Fibroblast of lung (primary cell): ENCODE results near the gene WDCP. TPM values are rescaled to one million over a fixed set of nuclear protein-coding genes. Genes with fewer than 3 reads are reported as not detected.

Experiments
- DNase-seq, 2 donors: peaks; one replicate each; pipeline versions ENCODE4 v3.0.0 to v3.0.0-alpha.2; 2010; ENCODE audit warnings: low read depth in 2 of 2
- H2AFZ ChIP-seq: 2 replicates; pipeline ENCODE4 v1.5.1; 2012; ENCODE audit warnings: low read length, control low read depth, inconsistent platforms
- H3K27ac ChIP-seq: 2 replicates; pipeline ENCODE4 v1.5.1; 2011; ENCODE audit warnings: low read length, control low read depth; ENCODE audit not compliant: insufficient read depth
- H3K27me3 ChIP-seq: 2 replicates; pipeline ENCODE4 v1.5.1; 2011; ENCODE audit warnings: mild to moderate bottlenecking, low read length; ENCODE audit not compliant: control insufficient read depth, insufficient read depth
- H3K36me3 ChIP-seq: 2 replicates; pipeline ENCODE4 v1.5.1; 2011; ENCODE audit warnings: low read length; ENCODE audit not compliant: control insufficient read depth, insufficient read depth
- H3K4me1 ChIP-seq: 2 replicates; pipeline ENCODE4 v1.5.1; 2011; ENCODE audit warnings: low read length; ENCODE audit not compliant: control insufficient read depth, insufficient read depth; ENCODE audit errors: extremely low read depth
- H3K4me2 ChIP-seq: 2 replicates; pipeline ENCODE4 v1.5.1; 2011; ENCODE audit warnings: low read length, control low read depth; ENCODE audit not compliant: insufficient read depth; ENCODE audit errors: extremely low read depth
- H3K4me3 ChIP-seq, 4 experiments: fragments of 200-600 bp in 1 of 4; sonication (generic) in 1 of 4; replicated peaks in 1 of 4; 2 replicates each; pipeline ENCODE4 v1.5.1; 2011 to 2016; ENCODE audit warnings: low read length in 4 of 4, low read depth in 3 of 4, mild to moderate bottlenecking in 3 of 4, control low read depth in 2 of 4, inconsistent platforms in 1 of 4, mixed read lengths in 1 of 4; ENCODE audit not compliant: insufficient read depth in 1 of 4; ENCODE audit errors: control extremely low read depth in 1 of 4
- H3K79me2 ChIP-seq: 2 replicates; pipeline ENCODE4 v1.5.1; 2012; ENCODE audit warnings: mild to moderate bottlenecking, low read length, inconsistent platforms; ENCODE audit not compliant: control insufficient read depth, insufficient read depth
- H3K9ac ChIP-seq: 2 replicates; pipeline ENCODE4 v1.5.1; 2011; ENCODE audit warnings: mild to moderate bottlenecking, low read length, control low read depth; ENCODE audit not compliant: insufficient read depth
- H3K9me3 ChIP-seq: 2 replicates; pipeline ENCODE4 v1.5.1; 2012; ENCODE audit warnings: low read depth, low read length; ENCODE audit not compliant: control insufficient read depth, insufficient read depth
- H4K20me1 ChIP-seq: 2 replicates; pipeline ENCODE4 v1.5.1; 2011; ENCODE audit warnings: low read length; ENCODE audit not compliant: control insufficient read depth, insufficient read depth; ENCODE audit errors: extremely low read depth
- CTCF ChIP-seq, 2 donors: IDR thresholded peaks in 1 of 2; conservative IDR thresholded peaks in 1 of 2; 1 replicate in 1 of 2; 2 replicates in 1 of 2; pipeline ENCODE4 v1.5.1; 2011 to 2012; ENCODE audit warnings: low read length in 2 of 2, control low read depth in 1 of 2, inconsistent platforms in 1 of 2, low read depth in 1 of 2, mild to moderate bottlenecking in 1 of 2
- EZH2 ChIP-seq: IDR thresholded peaks from 2 replicates; pipeline ENCODE4 v1.5.1; 2012; ENCODE audit warnings: low read length, control low read depth, mild to moderate bottlenecking; ENCODE audit errors: missing control alignments
- polyA plus RNA-seq, 2 donors: library from polyadenylated mRNA; depleted of rRNA in 1 of 2; stranded (reverse) in 1 of 2; unstranded in 1 of 2; fragments of >200 nt; gene quantifications; 2 replicates each; pipeline ENCODE4 v1.2.1, GENCODE V29; 2011 to 2012; ENCODE audit warnings: missing spikeins in 1 of 2
- total RNA-seq: library from RNA; depleted of rRNA; stranded (reverse); fragments of >200 nt; gene quantifications from 2 replicates; pipeline ENCODE4 v1.2.1, GENCODE V29; 2014

The WDCP gene
- total and polyA plus RNA-seq, 2 donors (not counting 1 experiment from before 2014, with no cell fraction given), result 10.4 to 11.0 TPM

DNA sequence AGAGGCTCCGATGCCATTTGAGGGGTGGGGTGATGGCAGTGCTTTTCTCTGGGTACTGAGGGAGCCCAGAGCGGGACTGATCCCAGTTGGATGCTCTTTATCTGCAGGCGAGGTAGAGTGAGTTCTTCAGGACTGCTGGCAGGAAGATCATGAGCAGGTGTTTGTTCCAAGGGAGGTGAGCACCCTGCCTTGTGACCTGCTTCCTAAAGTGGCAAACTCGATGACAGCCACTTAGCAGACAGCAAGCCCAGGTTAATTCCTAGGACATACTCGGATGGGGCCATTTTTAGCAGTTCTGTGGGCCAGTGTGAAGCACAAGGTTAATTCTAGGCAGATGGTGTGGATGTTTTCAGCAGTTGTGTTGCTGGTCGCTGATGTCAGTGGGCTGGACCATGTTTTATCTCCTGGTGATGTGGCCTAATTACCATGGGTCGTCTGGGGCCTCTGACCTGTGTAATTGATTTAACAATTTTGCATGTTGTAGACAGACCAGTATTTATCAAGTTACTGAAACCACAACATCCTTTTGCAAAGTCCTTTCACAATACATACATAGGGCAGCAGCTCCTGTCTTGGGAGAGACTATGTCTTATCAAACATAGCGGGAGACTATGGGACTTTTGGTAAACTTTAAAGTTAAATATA is 7.3 kb upstream of the WDCP start:
- no peaks in the 10 kb centered on the region for H3K27me3 ChIP-seq
- DNase-seq, result no peak
- TF ChIP-seq EZH2 (no peak), CTCF (conservative IDR thresholded peaks at IDR 0.05 in 1 of 2, IDR thresholded peaks at IDR 0.05 in 1 of 2; ENCODE audit: low read depth in 1 of 2, low read length in 2 of 2) (no peak)
- no peak overlapping the region for H3K27ac ChIP-seq
- no peak overlapping the region for H3K4me3 ChIP-seq
- no peaks in the 10 kb centered on the region for H3K79me2 ChIP-seq
- no peak overlapping the region for H2AFZ ChIP-seq
- no peaks in the 10 kb centered on the region for H3K36me3 ChIP-seq
- no peak overlapping the region for H3K4me2 ChIP-seq
- H3K9me3 ChIP-seq, result no peaks in the 10 kb centered on the region
- no peaks in the 10 kb centered on the region for H3K4me1 ChIP-seq
- H3K9ac ChIP-seq, result no peak overlapping the region
- H4K20me1 ChIP-seq, result no peaks in the 10 kb centered on the region

DNA sequence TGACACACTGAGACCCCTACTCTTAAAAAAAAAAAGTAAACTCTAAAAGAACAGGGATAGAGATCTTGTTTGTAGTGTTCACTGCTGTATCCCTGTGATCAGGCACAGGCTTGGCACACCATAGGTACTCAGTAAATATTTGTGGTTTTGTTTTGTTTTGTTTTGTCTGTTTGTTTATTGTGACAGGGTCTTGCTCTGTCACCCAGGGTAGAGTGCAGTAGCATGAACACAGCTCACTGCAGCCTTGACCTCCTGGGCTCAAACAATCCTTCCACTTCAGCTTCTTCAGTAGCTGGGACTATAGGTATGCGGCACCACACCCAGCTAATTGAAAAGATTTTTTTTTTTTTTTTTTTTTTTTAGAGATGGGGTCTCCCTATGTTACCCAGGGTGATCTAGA is 5.8 kb upstream of the WDCP start:
- Histone ChIP-seq H3K79me2 (no peaks in the 10 kb centered on the region), H3K4me1 (peaks cover 2% of the 10 kb centered on the region)

GRCh38 chr2:24051833-24052232 is 4.6 kb upstream of the WDCP start:
- Histone ChIP-seq H3K9me3 (no peaks in the 10 kb centered on the region), H3K27me3 (no peaks in the 10 kb centered on the region), H4K20me1 (no peaks in the 10 kb centered on the region), H3K27ac (no peak overlapping the region), H3K4me2 (no peak overlapping the region), H3K79me2 (peaks cover under 1% of the 10 kb centered on the region), H3K9ac (no peak overlapping the region), H2AFZ (no peak overlapping the region), H3K4me3 (no peak overlapping the region), H3K36me3 (no peaks in the 10 kb centered on the region), H3K4me1 (peaks cover 2% of the 10 kb centered on the region)
- TF ChIP-seq EZH2 (no peak), CTCF (conservative IDR thresholded peaks at IDR 0.05 in 1 of 2, IDR thresholded peaks at IDR 0.05 in 1 of 2; ENCODE audit: low read depth in 1 of 2, low read length in 2 of 2) (no peak)
- no peak for DNase-seq

More for the DNA sequence above, 5.8 kb upstream of the WDCP start:
- DNase-seq, result no peak
- H2AFZ ChIP-seq, result no peak overlapping the region
- no peak overlapping the region for H3K9ac ChIP-seq
- no peaks in the 10 kb centered on the region for H3K36me3 ChIP-seq
- no peaks in the 10 kb centered on the region for H3K27me3 ChIP-seq
- H3K9me3 ChIP-seq, result no peaks in the 10 kb centered on the region
- H4K20me1 ChIP-seq, result no peaks in the 10 kb centered on the region
- no peak overlapping the region for H3K27ac ChIP-seq
- TF ChIP-seq CTCF (conservative IDR thresholded peaks at IDR 0.05 in 1 of 2, IDR thresholded peaks at IDR 0.05 in 1 of 2; ENCODE audit: low read depth in 1 of 2, low read length in 2 of 2), result no peak
- TF ChIP-seq EZH2, result no peak
- H3K4me3 ChIP-seq, result no peak overlapping the region
- no peak overlapping the region for H3K4me2 ChIP-seq
